Glomerular visceral epithelial cell (primary cell): ENCODE measurements around the gene FCGR2B.
"Not testable (repeated sequence)": the region's sequence is repeated elsewhere in the genome, so short reads cannot be mapped to it uniquely, and the experiment has no call there.

Experiments
- DNase-seq: peaks from one replicate; pipeline ENCODE4 v3.0.0-alpha.2; 2016; ENCODE audit errors: extremely low spot score

FCGR2B gene

GRCh38 chr1:161662684-161663339, at the start of gene FCGR2B:
Gene FCGR2B, plus strand, starts transcription at chr1:161663143. Its CDS starts 99 bp downstream, at chr1:161663242.
- DNase-seq: not testable (repeated sequence)

DNA sequence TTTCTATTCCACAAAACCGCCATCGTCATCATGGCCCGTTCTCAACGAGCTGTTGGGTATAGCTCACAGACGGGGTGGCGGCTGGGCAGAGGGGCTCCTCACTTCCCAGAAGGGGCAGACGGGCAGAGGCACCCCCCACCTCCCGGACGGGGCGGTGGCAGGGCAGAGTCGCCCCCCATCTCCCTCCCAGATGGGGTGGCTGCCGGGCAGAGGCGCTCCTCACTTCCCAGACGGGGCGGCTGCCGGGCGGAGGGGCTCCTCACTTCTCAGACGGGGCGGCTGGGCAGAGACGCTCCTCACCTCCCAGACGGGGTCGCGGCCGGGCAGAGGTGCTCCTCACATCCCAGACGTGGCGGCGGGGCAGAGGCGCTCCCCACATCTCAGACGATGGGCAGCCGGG, 46.5 kb upstream of the FCGR2B start:
- DNase-seq: not testable (repeated sequence)

- not testable (repeated sequence) for DNase-seq
Observed at GRCh38 chr1:161618517-161618916, 44.4 kb upstream of the FCGR2B start.

DNA sequence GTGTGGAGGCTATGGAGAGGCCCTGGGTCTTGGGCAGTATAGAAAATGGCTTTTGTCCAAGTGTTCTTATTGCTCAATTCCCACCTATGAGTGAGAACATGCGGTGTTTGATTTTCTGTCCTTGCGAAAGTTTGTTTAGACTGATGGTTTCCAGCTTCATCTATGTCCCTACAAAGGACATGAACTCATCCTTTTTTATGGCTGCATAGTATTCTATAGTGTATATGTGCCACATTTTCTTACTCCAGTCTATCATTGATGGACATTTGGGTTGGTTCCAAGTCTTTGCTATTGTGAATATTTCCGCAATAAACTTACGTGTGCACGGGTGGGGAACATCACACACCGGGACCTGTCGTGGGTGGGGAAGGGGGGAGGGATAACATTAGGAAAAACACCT, 42.5 kb upstream of the FCGR2B start:
- DNase-seq: not testable (repeated sequence)

DNA sequence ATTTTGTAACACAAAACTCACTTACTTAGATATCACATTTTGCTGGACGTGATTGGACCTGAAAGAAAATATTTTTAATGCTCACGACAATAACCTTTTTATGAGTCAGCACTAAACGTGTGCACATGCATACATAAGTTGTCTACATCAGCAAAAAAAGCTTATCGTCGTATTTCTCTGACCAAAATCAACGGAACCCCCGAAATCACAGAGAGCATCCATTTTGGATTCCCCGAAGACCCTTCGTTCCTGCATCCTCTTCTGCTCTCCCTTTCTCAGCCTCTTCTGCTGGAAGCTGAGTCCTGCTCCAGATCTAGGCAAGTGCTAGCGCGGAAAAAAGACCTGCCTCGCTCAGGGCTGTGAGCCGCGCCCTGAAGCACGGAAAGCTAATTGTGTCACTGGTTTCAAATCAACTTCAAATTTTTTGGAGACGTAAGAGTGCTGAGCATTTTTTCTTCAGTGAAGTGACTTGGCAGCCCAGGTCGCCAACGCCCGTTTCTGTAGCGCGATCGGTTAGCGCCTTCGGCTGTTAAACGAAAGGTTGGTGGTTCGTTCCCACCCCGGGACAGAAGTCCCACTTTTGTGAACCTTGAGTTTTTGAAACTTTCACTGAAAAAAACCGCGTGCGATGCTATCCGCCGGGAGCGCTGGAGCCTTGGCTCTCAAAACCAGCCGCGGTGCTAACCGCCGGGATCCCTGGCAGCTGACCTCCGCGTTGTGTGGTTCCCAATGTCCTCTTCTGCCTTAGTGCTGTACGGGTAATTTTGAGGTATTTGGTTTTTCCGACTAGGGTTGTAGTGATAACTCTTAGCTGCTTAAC, 41.6 kb upstream of the FCGR2B start:
- DNase-seq: peak; percentile 51

DNA sequence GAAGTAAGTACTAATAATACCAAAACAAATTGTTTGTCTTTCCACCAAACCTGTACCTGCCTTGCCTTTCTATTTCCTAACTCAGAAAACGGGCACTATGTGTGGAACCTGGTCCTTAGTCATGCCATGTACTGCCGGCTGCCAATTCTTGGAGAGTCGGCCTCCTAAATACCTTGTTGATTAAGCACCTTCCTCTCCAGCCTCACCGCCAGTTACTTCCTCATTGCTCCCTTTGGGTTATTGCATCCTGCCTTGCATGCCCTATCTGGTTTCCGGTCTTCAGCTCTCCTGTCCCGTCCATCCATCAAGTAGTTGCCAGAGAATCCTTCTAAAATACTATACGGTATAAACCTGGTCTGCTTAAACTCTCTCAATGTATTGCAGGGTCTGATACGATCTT, 40.9 kb upstream of the FCGR2B start:
- not testable (repeated sequence) for DNase-seq

DNA sequence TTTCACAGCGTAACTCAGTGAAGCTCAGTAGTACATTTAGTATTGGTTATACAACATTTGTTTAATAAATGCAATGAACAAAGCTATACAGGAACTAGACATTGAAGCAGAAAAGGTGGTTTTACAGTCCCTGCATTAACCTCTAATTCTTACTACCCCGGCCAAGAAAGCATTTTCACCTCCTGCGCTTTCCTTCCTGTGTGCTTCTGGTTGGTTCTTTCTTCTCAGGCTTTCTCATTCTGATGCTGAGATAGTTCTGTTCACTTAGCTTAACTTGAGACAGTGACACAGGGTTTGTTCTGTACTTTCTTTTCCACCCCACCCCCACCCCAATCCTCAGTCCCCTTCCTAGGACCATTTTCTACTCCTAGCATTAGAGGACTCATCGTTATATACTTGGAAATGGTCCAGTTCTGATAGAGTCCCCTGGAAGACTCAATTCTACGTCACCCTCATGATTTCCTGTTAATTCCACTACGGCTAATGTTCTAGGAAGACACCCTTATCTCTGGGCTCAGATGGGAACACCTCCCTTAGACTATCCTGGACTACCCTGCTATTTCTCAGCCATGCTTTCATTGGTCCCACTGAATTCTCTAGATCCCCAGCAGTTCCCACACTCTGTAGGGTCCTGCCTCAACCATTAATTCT, 39.4 kb upstream of the FCGR2B start:
- DNase-seq: not testable (repeated sequence)

DNA sequence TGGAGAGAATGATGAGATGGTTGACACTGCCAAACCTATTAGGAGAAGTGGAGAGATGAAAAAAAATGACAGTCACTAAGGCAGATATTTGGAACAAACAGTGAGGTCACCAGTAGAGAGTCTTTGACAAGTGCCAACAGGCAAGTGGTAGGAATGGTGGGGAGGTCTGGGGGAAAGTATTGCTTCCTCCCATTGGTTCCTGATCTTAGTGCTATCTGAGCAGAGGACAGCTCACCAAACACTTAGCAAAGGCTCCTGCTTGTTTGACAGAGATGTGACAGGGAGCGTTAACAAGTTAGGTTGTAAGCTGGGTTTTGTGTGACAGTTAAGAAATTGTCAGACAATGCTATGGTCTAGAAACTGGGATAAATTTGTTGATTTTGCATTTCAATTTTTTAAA, 38.3 kb upstream of the FCGR2B start:
- DNase-seq: not testable (repeated sequence)

DNA sequence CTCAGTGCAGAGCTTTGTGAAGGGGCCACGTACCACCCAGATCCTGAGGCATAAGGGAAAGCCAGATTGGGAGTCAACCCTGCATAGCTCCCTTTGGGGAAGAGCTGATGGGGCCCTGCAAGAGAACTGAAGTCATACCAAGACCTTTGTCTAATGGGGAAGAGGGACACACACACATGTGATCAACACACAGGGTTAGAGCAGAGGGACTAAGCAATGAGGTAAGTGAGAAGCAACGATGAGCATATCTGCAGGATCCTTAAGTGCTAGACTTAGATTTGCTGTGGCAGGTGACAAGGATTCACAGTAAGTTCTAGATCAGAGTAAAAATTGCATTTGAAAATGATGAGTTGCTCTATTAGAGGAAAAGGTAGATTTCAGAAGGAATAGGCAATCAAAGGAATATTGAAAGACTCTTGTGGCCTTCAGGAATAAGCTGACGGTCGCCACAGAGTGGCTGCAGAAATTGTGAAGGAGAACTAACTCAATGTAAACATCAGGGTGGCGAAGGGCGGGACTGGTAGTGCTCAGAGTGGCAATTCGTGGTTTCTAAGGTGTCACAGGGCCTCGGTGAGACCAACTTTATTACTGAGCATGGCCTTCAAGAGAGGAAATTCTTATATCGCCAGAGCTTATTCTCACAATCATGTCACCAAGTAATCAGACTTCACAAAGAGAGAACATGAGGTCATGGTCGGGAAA, 36.3 kb upstream of the FCGR2B start:
- DNase-seq: not testable (repeated sequence)

DNA sequence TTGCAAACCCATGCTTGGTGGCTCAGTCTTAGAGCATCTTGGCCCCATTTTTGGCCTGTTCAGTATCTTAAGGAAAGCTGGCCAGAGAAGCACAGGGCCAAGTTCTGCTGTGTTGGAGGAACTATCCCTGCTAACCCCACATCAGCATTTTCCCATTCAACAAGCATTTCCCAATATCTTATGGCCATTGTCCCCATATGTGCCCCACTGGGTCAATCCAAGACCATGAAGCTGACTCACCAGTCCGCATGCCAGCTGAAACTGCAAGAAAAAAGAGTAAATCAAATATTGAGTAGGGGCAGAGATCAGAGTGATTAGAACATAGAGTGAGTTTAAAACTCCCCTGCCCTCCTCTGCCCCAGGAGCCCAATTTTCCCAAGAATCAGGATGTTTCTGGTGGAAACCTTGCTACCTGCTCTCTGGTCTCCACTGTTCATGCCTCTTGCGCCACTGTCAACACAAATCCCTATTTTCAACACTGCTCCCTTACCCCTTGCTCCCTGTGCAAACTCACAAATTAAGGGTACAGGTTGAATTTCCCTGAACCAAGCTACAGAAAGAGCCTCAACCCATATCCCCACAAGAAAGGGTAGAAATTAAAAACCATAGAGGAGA, 32.7 kb upstream of the FCGR2B start:
- not testable (repeated sequence) for DNase-seq

GRCh38 chr1:161631076-161631475, 31.9 kb upstream of the FCGR2B start, which contains the start of gene FCGR3B:
Gene FCGR3B, minus strand, starts transcription at chr1:161631176. Its CDS starts 82 bp downstream, at chr1:161631094.
- no peak for DNase-seq

DNA sequence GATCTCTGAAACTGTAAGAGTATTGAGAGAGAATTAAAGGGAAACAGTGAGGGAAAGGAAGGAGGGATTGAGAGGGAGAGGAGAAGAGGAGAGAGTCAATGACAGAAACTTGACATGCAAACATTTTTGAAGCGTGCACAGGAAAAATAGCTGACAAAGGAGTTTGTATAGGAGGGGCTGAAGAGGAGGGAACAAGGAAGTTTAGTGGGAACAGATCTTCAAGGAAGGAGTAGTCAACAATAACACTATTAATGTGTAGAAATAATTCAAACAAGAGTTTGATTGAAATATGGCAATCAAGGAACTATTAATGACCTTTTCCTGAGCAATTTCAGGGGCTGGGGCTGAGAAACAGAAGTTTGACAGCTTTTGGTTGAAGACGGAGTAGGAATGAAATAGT, 27.9 kb upstream of the FCGR2B start:
- DNase-seq: not testable (repeated sequence)

DNA sequence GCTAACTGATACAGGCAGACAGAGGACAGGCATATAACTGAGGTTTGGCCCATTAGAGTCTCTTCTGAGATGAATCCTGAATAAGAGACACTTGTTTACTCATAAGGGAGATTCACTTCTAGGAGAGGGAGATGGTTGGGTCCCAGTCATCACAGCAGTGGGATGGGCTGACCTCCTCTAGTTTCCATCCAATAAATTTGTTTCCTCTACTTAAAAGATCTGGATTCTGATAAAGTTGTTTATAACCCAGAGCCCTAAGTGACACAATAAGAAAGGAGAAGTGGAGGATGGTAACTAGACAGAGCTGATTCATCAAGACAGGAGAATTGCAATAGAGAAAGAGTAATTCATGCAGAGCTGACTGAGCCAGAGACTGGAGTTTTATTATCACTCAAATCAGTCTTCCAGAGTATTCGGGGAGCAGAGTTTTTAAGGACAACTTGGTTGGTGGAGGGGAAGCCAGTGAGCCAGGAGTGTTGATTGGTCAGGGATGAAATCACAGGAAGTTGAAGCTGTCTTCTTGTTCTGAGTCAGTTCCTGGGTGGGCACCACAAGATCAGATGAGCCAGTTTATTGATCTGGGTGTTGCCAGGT, 26.7 kb upstream of the FCGR2B start:
- DNase-seq: not testable (repeated sequence)

- DNase-seq: not testable (repeated sequence)
Observed at GRCh38 chr1:161636976-161637375, 26.0 kb upstream of the FCGR2B start.

GRCh38 chr1:161638251-161638993, 24.5 kb upstream of the FCGR2B start:
- not testable (repeated sequence) for DNase-seq

DNA sequence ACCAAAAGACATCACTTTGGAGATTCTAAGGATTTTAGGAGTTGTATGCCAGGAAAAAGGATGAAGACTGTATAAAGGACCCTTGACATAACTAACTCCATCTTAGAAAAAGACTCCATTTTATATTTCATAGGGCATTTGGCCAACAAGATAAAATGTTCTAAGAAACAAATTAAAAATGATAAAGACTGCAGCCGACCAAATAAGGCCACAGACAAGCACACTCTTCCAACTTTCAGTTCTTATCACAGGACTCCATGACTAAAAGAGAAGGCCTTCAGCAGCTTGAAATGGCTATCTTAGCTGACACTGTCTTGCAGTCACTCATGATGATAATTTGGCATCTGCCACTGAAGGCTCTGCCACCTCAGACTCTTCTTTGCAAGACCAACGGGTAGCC, 23.7 kb upstream of the FCGR2B start:
- DNase-seq: not testable (repeated sequence)

DNA sequence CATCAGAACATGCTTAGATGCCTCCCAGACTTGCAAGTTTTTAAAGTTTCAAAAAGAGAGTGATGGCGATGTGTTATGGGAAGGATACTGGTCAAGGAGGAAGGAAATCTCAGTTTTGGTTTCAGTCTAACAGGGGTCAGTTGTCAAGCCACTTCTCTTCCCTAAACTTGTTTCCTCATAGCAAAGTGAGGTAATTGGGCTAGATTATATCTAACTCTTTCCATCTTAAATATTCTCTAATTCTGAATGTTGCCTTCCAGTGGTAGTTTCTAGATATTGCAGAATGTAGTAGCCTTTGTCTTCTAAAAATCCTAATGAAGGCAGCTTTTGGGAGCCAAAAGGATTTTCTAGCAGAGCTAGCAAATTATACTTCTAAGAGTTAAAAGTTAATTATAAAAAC, 20.2 kb upstream of the FCGR2B start:
- not testable (repeated sequence) for DNase-seq

- not testable (repeated sequence) for DNase-seq
Observed at GRCh38 chr1:161643481-161644208, 19.3 kb upstream of the FCGR2B start.

- not testable (repeated sequence) for DNase-seq
Observed at GRCh38 chr1:161644855-161645254, 18.1 kb upstream of the FCGR2B start.
